Activated CD4-positive, CD25-positive, alpha-beta regulatory T cell treated with anti-CD3 and anti-CD28 coated beads, Interleukin-2, amount 50 U/mL, for 24 hours (primary cell): ENCODE data around the gene RFX2.
"Not testable (repeated sequence)": the region's sequence is repeated elsewhere in the genome, so short reads cannot be mapped to it uniquely, and the experiment has no call there.

Experiments
- ATAC-seq, 2 donors: fragments of 150-1000 bp; cut with Tn5 transposase; one replicate each; pipeline ENCODE4 v1.10.0; 2021; ENCODE audit warnings: mild to moderate bottlenecking in 1 of 2, moderate library complexity in 1 of 2

The RFX2 gene

DNA sequence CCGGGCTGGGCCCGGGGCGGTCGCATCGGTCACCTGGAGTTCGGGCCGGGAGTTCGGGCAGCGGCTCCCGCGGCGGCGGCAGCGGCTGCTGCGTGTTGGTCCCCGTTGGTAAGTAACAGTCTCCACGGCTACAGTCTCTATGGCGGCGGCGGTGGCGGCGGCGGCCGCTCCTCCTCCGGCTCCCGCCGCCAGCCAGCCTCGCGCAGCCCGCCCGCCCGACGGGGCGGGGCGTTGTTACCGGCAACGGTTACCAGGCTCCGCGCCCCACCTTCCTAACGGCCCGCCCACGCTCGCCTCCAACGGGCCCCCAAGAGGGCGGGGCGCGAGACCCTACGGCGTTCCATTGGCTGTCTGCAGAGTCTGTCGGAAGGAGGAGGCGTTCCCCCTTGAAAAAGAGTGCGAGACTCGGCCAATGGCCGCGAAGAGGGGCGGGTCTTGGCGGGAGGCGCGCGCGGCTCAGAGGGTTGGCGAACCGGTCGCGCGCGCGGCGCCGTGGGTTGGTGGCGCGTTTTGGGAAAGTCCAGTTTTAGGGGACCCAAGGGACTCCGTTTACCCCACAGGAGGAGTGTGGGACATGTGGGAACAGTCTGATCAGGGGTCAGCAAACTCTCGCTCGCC lies at the start of gene RFX2:
RFX2 (minus strand) TSS at position 141 of the 618 bp plus-strand sequence. CDS start 63,004 bp downstream, outside the sequence.
- peak; percentile 95 to 96 for ATAC-seq

DNA sequence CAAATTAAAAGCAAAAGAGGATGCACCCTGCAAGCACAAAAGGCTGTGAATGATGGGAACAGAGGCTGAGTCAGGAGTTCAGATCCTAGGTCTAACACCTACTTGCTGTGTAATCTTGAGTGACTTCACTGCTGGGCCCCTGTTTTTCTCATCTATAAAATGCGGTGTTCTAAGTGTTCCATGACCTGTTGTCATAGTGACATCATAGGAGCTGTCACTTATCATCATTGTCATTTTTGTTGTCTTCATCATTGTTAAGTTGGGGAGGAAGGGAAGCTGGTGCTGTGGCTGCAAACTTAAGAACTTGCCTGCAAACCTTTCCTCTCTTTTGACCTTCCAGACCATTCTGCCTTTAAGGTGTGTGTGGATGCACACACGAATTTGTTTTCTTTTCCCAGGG lies 45.7 kb upstream of the RFX2 start:
- no peak for ATAC-seq

DNA sequence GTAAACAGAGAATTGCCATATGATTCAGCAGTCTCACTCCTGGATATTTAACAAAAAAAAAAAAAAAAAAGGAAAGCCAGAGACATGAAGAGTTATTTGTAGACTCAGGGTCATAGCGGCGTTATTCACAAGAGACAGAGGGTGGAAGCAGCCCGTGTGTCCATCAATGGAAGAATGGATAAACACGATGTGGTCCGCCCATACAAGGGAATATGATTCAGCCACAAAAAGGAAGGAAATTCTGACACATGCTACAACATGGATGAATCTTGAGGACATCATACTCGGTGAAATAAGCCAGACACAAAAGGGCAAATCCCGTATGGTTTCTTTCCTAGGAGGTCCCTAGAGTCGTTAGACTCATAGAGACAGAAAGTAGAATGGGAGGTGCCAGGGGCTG lies 40.0 kb upstream of the RFX2 start:
- ATAC-seq: no peak

DNA sequence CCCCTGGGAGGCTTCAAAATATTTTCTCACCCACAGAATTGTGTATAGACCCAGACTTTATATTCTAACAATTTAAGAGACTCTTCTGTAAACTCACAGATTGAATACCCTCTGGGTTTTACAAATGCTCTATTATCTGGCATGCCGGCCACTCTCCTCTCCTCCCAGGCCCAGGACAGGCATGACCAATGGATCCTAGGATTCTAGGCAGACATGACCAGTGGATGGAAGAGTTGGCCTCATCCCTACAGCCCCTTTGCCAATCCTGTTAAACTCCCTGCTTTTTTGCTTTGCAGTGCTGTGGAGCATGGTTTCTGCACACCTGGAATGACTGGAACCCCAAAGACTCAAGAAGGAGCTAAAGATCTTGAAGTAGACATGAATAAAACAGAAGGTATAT lies 30.9 kb upstream of the RFX2 start:
- no peak for ATAC-seq

DNA sequence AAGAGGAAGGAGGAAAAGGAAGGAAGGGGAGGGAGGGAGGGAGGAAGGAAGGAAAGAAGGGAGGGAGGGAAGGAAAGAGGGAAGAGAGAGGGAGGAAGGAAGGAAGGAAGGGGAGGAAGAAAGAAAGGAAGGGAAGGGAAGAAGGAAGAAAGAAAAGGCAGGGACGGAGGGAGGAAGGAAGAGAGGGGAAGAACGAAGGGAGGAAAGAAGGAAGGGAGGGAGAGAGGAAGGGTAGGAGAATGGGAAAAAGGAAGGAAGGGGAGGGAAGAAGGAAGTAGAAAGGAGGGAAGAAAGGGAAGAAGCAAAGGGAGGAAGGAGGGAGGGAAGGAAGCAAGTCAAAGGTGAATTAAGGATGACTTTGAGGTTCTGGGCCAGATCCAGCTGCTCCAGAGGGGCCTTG lies 28.2 kb upstream of the RFX2 start:
- ATAC-seq: no peak

DNA sequence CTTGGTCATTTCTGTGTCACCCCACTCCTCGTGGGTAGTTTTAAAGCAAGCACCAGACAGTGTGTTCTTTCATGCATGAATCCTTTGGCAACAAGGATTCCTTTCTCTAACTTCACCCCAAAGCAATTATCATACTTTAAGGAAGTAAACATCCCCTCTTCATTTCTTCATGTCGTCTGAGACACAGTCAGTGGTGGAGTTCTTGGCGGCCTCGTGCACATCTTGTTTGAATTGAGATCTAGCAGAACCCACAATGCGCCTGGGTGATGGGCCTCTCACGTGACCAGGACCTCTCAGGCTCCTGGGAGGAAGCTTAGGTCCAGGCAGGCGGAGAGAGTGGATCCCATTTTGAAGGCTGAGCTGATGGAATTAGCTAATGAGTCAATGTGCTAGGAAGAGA lies 27.8 kb upstream of the RFX2 start:
- no peak for ATAC-seq

DNA sequence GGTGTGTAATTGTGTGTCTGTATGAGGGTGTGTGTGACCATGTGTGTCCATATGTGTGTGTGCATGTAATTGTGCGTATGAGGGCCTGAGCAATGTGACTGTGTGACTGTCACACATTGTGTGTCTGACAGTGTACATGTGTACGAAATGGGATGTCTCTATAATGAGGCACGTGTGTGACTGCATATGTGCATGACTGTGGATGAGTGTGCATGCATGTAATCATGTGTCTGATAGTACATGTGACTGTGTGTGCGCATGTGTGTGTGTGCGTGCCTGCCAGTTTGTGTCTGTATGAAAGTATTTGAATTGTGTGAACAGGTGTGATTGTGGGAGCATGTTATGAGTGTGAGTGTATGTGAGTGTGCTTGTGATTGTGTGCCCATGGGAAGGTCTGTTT lies 22.9 kb upstream of the RFX2 start:
- ATAC-seq: no peak

DNA sequence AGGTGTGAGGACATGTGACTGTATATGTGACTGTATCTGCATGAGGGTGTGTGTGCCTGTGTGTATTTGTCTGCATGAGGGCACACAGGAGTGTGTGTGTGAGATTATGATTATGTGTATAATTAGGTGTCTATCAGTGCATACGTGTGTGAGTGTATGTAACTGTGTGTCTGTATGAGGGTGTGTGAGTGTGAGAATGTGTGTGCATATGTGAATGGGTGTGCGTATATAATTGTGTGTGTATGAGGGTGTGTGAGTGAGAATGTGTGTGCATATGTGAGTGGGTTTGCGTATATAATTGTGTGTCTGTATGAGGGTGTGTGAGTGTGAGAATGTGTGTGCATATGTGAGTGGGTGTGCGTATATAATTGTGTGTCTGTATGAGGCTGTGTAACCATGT lies 22.2 kb upstream of the RFX2 start:
- ATAC-seq: no peak

DNA sequence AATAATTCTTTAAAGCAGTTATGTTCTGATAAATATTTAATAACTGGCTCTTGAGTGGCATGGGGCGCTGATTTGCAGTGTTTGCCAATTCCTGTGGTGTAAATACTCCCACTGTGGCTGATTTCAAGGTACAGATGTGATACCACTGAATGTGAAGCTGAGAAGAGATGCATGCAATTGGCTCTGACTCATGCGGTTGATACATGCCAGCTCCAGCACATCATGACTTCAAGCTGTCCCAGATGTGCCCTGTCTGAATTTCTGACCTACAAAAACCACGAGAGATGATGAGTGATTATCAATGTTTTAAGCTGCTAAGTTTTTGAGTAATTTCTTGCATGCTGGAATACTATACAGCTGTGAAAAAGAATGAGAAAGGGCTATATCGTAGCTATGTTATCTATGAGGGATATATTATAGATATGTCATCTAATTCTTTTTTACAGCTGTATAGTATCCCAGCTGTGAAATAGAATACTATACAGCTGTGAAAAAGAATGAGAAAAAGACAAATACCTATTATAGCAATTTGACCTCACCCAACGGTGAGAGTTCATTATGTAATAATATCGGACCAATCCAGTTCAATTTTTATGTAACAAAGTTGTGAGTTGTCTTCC lies 17.5 kb upstream of the RFX2 start:
- no peak for ATAC-seq

DNA sequence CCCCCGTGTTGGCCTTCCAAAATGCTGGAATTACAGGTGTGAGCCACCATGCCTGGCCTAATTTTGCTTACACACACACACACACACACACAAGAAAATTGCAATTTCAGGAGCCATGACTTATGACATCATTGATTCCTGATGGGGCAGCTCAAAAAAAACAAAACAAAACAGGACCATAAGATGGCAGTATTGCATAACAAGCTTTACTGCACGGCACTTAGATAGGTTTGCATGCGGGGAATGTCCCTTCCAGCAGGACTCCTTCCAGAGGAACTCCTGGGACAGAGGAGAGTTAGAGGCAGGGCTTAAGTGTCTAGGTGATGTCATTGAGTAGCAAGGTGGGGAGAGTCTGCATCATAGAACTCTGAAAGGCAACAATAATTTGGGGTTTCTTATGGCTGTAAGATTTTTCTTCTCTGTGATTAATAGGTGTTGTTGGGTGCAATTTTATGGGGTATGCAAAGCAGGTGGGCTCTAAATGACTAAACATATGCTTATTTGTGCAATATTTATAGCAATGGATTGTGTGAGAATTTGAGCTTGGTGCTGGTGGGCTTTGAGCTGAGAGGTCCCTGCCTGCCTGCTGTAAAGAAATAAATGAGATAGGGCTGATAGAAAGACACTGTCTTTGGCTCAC lies 16.2 kb upstream of the RFX2 start:
- ATAC-seq: peak in 1 of 2 donors; percentile 35

DNA sequence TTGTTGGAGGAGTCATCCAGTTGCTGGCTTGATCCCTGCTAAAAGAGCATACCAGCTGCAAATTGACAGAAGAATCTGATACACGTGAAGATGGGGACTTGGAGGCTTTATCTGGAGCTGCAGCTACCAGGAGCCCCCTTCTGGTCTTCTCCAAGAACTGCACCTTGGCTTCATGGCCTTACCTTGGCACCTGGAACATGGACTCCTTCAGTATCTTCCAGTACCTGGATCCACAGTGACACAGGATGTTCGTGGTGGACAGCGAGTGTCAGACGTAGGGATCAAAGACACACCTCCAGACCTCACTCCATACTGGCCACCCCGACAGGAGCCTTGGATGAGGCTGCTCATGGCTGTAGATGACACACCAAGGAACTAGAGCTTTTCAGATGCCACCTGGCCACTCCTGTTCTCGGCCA lies 15.3 kb upstream of the RFX2 start:
- ATAC-seq: peak; percentile 69 to 75

DNA sequence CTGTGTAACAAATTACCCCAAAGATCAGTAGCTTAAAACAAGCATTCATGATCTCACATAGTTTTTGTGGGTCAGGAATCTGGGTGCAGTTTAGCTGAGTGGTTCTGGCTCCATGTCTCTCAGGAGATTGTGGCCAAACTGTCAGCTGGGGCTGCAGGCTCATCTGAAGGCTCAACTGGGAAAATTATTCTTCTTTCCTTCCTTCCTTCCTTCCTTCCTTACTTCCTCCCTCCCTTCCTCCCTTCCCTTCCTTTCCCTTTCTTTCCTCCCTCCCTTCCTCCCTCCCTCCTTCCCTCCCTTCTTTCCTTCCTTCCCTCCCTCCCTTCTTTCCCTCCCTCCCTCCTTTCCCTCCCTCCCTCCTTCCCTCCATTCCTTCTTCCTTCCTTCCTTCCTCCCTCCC lies 8.7 kb upstream of the RFX2 start:
- ATAC-seq: no peak

DNA sequence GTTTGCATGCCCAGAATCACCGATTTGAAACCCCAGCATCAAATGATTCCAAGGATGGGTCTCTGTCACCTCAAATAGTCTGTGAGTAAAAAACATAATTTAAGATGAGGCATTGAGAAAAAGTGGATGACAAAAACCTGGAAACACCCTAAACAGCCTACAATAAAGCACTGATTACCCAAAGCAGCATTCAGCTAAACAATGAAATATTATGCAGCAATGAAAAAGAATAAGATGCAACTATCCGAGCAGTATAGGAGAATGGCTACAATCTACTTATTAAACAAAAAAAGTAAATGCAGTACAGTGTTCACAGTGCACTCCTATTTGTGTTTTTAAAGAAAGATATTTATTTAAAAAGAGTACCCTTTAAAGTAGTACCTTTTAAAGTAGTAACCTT lies 7.7 kb upstream of the RFX2 start:
- no peak for ATAC-seq

DNA sequence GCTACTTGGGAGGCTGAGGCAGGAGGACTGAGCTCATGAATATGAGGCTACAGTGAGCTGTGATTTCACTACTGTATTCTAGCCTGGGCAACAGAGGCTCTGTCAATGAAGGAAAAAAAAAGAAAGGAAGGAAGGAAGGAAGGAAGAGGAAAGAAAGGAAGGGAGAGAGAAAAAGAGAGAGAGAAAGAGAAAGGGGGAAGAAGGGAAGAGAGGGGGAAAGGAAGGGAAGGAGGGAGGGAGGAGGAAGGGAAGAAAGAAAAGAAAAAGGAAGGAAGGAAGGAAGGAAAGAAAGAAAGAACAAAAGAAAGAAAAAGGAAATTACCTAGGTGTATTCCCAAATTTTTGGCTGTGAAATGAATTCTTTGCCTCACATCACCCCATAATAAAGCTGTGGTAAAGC lies 7.2 kb upstream of the RFX2 start:
- no peak for ATAC-seq

DNA sequence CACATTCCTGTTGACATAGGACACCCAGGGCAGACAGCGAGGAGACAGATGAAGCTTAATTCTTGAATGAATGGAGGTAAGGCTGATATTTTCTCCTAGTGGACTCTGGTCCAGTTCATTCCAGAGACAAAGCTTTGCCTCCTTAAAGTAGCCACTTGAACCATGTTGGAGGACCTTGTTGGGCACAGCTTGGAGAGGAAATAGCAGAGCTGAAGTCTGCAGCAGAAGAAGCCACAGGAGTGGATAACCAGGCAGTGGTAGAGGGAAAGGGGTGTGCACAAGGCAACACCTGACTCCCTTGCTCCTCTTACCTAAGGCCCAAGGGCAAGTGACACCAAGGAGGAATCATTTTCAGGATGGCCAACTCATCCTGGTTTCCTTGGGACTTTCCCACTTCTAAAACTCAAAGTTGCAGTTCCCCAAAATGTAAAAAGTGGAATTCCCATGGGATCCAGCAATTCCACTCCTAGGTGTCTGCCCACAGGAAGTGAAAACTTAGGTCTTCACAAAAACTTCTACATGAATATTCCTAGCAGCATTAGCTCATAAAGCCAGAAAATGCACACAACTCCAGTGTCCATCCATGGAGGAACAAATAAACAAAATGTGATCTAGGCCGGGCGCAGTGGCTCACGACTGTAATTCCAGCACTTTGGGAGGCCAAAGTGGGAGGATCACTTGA lies 6.6 kb upstream of the RFX2 start:
- ATAC-seq: no peak

DNA sequence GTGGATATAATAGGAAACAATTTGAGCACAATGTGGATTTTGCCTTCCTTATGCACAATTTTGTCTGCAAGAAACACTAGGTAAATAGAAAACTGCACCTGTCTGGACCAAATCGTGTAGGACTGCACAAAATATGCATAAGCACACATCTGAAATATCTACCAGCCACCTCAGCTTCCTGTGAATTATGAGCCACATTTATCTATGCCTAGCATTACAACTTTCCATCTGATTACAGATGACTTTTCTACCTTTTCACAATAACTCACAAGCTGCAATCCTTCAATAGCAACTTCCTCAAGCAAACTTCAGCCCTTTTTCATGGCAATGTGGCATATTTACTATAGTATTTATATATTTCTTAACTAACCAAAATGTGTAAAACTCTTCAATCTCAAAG lies 5.7 kb upstream of the RFX2 start:
- no peak for ATAC-seq

DNA sequence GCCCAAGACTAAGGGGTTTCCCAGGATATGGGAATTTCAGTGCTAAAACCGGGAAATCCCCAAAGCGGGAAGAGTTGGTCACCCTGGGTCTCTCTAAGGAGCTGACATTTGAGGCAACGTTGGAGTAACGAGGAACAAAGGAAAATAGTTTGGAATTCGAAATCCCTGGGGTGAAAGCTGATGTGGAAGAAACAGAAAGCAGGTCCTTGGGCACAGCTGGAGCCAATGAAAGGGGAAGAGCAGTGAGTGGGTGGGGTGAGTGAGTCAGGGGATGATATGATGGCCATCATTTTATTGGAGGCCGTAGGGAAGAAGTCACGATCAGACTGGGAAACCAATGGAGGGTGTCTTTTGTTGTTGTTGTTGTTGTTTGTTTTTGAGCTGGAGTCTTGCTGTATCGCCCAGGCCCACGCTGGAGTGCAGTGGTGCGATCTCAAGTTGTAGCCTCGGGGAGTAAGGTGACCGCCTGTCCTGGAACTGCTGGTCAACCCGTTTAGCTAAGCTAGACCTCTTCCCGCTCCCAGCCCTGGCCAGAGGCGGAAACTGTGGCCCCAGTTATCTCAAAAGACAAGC lies 3.4 kb upstream of the RFX2 start:
- no peak for ATAC-seq

DNA sequence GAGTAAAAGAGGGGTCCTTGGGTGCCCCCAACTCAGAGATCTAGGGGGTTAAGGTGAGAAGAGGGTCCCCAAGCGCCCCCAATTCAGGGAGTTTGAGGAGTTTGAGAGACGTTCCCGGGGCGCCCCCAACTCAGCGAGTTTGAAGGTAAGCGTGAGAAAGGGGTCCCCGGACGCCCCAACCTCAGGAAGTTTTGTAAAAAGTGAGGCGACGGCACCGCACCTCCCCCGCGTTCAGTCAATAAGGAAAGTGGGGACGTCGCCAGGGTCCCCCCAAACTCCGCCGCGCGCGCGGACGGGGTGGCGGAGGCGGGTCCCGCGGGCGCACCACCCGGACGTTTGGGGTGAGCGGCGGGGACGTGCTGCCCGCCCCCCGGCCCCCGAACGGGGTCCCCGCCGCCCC lies 353 bp downstream of the RFX2 start:
- ATAC-seq: no peak

DNA sequence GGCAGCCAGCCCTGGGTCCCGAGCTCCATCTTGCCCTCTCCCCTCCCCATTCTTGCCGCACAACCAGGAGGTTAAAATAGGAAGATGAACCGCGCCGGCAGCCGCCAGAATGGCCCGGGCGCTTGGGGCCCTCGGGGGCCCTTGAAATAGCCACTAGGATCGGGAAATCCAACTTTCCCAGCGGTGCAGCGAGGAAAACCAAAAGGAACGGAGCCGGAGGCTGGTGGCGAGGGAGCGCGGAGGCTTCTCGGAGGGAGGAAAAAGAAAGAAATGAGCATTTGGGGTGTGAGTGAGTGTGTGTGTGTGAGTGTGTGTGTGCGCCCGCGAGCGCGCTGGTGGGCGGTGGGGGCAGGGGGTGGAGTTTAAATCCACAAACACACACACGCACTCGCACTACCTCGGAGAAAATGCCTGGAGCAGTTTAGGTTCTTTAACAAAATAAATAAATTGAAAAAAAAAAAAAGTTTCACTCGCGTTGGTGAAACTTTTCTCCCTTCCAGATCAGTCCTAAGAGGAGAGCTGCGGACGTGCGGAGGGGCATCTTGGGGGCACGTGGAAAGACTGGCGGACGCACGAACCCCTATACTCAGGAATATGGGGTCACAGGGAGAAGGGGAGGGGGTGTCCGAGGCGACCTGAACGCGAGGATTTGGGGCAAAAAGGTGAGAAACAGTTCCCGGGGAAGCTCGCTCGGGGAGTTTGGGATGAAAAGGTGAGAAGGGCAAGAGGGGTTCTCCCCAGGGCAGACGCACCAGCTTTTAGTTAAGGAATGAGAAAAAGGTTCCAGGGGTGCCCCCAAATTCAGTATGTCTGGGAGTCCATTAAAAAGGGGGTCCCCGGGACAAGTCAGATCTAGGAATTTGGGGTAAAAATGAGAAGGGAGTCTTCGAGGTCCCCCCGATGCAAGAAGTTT lies 1.3 kb downstream of the RFX2 start:
- no peak for ATAC-seq

DNA sequence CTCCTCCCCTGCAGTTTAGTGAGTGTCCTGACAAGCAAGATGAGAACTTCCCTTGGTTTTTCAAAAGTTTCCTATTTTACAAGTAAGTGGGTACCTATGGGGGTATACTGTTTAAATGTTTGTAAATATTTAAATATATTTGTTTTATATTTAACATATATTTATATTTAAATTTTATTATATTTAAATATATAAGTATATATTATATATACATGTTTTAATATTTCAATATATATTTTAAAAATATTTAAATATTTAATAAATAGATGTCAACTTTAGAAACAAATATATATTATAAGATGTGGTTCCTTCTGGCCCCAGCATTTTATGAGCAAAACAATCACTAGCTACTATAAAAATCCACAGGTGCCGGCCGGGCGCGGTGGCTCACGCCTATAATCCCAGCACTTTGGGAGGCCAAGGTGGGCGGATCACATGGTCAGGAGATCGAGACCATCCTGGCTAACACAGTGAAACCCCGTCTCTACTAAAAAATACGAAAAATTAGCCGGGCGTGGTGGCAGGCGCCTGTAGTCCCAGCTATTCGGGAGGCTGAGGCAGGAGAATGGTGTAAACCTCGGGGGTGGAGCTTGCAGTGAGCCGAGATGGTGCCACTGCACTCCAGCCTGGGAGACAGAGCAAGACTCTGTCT lies 3.5 kb downstream of the RFX2 start:
- not testable (repeated sequence) for ATAC-seq

DNA sequence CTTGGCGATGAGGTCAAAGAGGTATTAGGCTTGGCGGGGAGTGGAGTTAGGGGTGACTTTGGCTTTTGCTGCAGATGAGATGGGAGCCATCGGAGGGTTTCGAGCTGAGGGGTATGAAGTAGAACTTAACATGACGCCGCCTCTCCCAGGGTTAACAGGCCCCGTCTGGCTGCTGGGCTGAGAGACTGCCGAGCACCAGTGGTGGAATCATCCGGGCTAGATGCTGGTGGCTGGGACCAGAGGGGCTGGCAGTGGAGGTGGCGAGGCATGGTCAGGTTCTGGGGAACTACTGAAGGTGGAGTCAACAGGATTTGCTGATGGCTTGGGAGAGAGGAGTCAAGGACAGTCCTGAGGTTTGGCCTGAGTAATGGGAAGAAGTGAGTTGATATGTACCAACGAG lies 4.9 kb downstream of the RFX2 start:
- no peak for ATAC-seq

DNA sequence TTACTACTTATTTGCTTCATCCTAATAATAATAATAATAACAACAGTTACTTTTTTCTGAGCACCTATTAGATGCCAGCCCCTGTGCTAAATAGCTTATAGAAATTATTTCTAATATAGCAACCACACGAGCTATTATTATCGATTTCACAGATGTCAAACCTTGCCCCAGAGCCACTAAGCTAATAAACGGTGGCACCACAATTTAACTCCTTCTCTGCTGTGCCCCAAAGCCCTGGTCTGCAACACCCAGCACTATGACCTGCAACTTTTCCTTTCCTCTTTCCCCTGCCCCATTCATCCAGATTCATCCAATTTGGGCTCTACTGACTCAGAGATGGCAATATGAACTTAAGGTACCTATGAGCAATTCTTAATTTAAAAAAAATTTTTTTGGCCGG lies 6.4 kb downstream of the RFX2 start:
- ATAC-seq: no peak
